ENCODE data around the gene BABAM2. TPM values are rescaled to one million over a fixed set of nuclear protein-coding genes. Genes with fewer than 3 reads are reported as not detected.

The BABAM2 gene
- polyA plus RNA-seq, 3 donors from 2014 or later: 52.4 to 89.2 (median 74.1) TPM

- H3K4me1 Mint-ChIP-seq: peaks cover 0 to 1% of the 10 kb centered on the region in 2 donors
- no peak overlapping the region for H3K4me3 Mint-ChIP-seq
- peaks cover 0 to 20% (median 11%) of the 10 kb centered on the region in 3 donors for H3K36me3 Mint-ChIP-seq
- no peaks in the 10 kb centered on the region for H3K9me3 Mint-ChIP-seq
- H3K27me3 Mint-ChIP-seq (ENCODE audit: low read depth in 3 of 3): no peaks in the 10 kb centered on the region
- no peak overlapping the region for H3K27ac Mint-ChIP-seq
- DNase-seq: no peak
Observed at GRCh38 chr2:28163028-28163427, 272.5 kb downstream of the BABAM2 start.

GRCh38 chr2:28163627-28164279 lies 273.2 kb downstream of the BABAM2 start:
- H3K4me1 Mint-ChIP-seq: peaks cover 0 to 1% of the 10 kb centered on the region in 2 donors
- no peaks in the 10 kb centered on the region for H3K27me3 Mint-ChIP-seq (ENCODE audit: low read depth in 3 of 3)
- H3K9me3 Mint-ChIP-seq: no peaks in the 10 kb centered on the region
- no peak overlapping the region for H3K27ac Mint-ChIP-seq
- H3K4me3 Mint-ChIP-seq: no peak overlapping the region
- DNase-seq: no peak
- peaks cover 0 to 15% (median 10%) of the 10 kb centered on the region in 3 donors for H3K36me3 Mint-ChIP-seq

GRCh38 chr2:28164280-28164801 lies 273.8 kb downstream of the BABAM2 start:
- H3K4me3 Mint-ChIP-seq: no peak overlapping the region
- H3K27ac Mint-ChIP-seq: no peak overlapping the region
- H3K36me3 Mint-ChIP-seq: peaks cover 0 to 9% (median 4%) of the 10 kb centered on the region in 3 donors
- no peaks in the 10 kb centered on the region for H3K9me3 Mint-ChIP-seq
- DNase-seq: no peak
- no peaks in the 10 kb centered on the region for H3K27me3 Mint-ChIP-seq (ENCODE audit: low read depth in 3 of 3)
- peaks cover 0 to 1% of the 10 kb centered on the region in 2 donors for H3K4me1 Mint-ChIP-seq

GRCh38 chr2:28165087-28165635 lies 274.6 kb downstream of the BABAM2 start:
- no peak overlapping the region for H3K4me3 Mint-ChIP-seq
- no peak for DNase-seq

GRCh38 chr2:28166956-28167355 lies 276.4 kb downstream of the BABAM2 start:
- Mint-ChIP-seq H3K9me3 (no peaks in the 10 kb centered on the region), H3K4me1 (peaks cover 0 to 1% of the 10 kb centered on the region in 2 donors), H3K27me3 (ENCODE audit: low read depth in 3 of 3) (no peaks in the 10 kb centered on the region), H3K36me3 (peaks cover 0 to 8% (median 4%) of the 10 kb centered on the region in 3 donors), H3K4me3 (no peak overlapping the region), H3K27ac (no peak overlapping the region)
- no peak for DNase-seq

More at GRCh38 chr2:28165087-28165635, 274.6 kb downstream of the BABAM2 start:
- Mint-ChIP-seq H3K36me3 (peaks cover 0 to 8% (median 4%) of the 10 kb centered on the region in 3 donors), H3K27me3 (ENCODE audit: low read depth in 3 of 3) (no peaks in the 10 kb centered on the region), H3K27ac (no peak overlapping the region), H3K4me1 (peaks cover 0 to 1% of the 10 kb centered on the region in 2 donors), H3K9me3 (no peaks in the 10 kb centered on the region)

- Mint-ChIP-seq H3K36me3 (peaks cover 0 to 8% (median 4%) of the 10 kb centered on the region in 3 donors), H3K4me3 (no peak overlapping the region), H3K27me3 (ENCODE audit: low read depth in 3 of 3) (no peaks in the 10 kb centered on the region), H3K9me3 (no peaks in the 10 kb centered on the region), H3K4me1 (peaks cover 0 to under 1% of the 10 kb centered on the region in 2 donors), H3K27ac (no peak overlapping the region)
- DNase-seq: no peak
Observed at GRCh38 chr2:28168376-28168775, 277.8 kb downstream of the BABAM2 start.

GRCh38 chr2:28169492-28169891 lies 279.0 kb downstream of the BABAM2 start:
- H3K27ac Mint-ChIP-seq: no peak overlapping the region
- H3K27me3 Mint-ChIP-seq (ENCODE audit: low read depth in 3 of 3): no peaks in the 10 kb centered on the region
- H3K9me3 Mint-ChIP-seq: no peaks in the 10 kb centered on the region
- H3K4me1 Mint-ChIP-seq: no peaks in the 10 kb centered on the region
- no peak overlapping the region for H3K4me3 Mint-ChIP-seq
- DNase-seq: no peak
- peaks cover 0 to 6% (median 4%) of the 10 kb centered on the region in 3 donors for H3K36me3 Mint-ChIP-seq

- H3K27ac Mint-ChIP-seq: no peak overlapping the region
- DNase-seq: no peak
- H3K4me3 Mint-ChIP-seq: no peak overlapping the region
- H3K4me1 Mint-ChIP-seq: no peaks in the 10 kb centered on the region
- H3K36me3 Mint-ChIP-seq: peaks cover 5 to 10% (median 6%) of the 10 kb centered on the region in 3 donors
- H3K9me3 Mint-ChIP-seq: peaks cover 5 to 16% (median 11%) of the 10 kb centered on the region in 6 donors
- H3K27me3 Mint-ChIP-seq (ENCODE audit: low read depth in 3 of 3): peaks cover 0 to 5% (median 2%) of the 10 kb centered on the region in 3 donors
Observed at GRCh38 chr2:28172114-28172898, 281.8 kb downstream of the BABAM2 start.

GRCh38 chr2:28173377-28173776 lies 282.8 kb downstream of the BABAM2 start:
- H3K4me1 Mint-ChIP-seq: no peaks in the 10 kb centered on the region
- H3K36me3 Mint-ChIP-seq: peaks cover 5 to 15% (median 6%) of the 10 kb centered on the region in 3 donors
- H3K4me3 Mint-ChIP-seq: no peak overlapping the region
- H3K9me3 Mint-ChIP-seq: peaks cover 5 to 20% (median 15%) of the 10 kb centered on the region in 6 donors
- DNase-seq: no peak
- no peak overlapping the region for H3K27ac Mint-ChIP-seq
- peaks cover 0 to 5% (median 2%) of the 10 kb centered on the region in 3 donors for H3K27me3 Mint-ChIP-seq (ENCODE audit: low read depth in 3 of 3)

GRCh38 chr2:28174211-28174610 lies 283.7 kb downstream of the BABAM2 start:
- Mint-ChIP-seq H3K4me1 (no peaks in the 10 kb centered on the region), H3K27ac (no peak overlapping the region), H3K9me3 (peaks cover 5 to 20% (median 15%) of the 10 kb centered on the region in 6 donors), H3K4me3 (no peak overlapping the region), H3K36me3 (peaks cover 5 to 15% (median 6%) of the 10 kb centered on the region in 3 donors), H3K27me3 (ENCODE audit: low read depth in 3 of 3) (peaks cover 0 to 5% (median 2%) of the 10 kb centered on the region in 3 donors)
- DNase-seq: no peak

- Mint-ChIP-seq H3K4me3 (no peak overlapping the region), H3K9me3 (peaks cover 6 to 20% (median 15%) of the 10 kb centered on the region in 6 donors), H3K27me3 (ENCODE audit: low read depth in 3 of 3) (peaks cover 0 to 5% (median 2%) of the 10 kb centered on the region in 3 donors), H3K4me1 (no peaks in the 10 kb centered on the region), H3K27ac (no peak overlapping the region), H3K36me3 (peaks cover 5 to 15% (median 6%) of the 10 kb centered on the region in 3 donors)
- DNase-seq: no peak
Observed at GRCh38 chr2:28175028-28175427, 284.5 kb downstream of the BABAM2 start.

GRCh38 chr2:28178946-28179345 lies 288.4 kb downstream of the BABAM2 start:
- no peak for DNase-seq
- Mint-ChIP-seq H3K9me3 (peaks cover 6 to 20% (median 15%) of the 10 kb centered on the region in 6 donors), H3K4me1 (no peaks in the 10 kb centered on the region), H3K27me3 (ENCODE audit: low read depth in 3 of 3) (peaks cover 0 to 5% (median 2%) of the 10 kb centered on the region in 3 donors), H3K36me3 (peaks cover 5 to 15% (median 6%) of the 10 kb centered on the region in 3 donors), H3K27ac (no peak overlapping the region), H3K4me3 (no peak overlapping the region)

GRCh38 chr2:28181801-28182200 lies 291.3 kb downstream of the BABAM2 start:
- H3K9me3 Mint-ChIP-seq: peaks cover 3 to 9% (median 8%) of the 10 kb centered on the region in 6 donors
- no peak overlapping the region for H3K4me3 Mint-ChIP-seq
- no peak for DNase-seq
- no peaks in the 10 kb centered on the region for H3K4me1 Mint-ChIP-seq
- peaks cover 0 to 2% (median 0%) of the 10 kb centered on the region in 3 donors for H3K27me3 Mint-ChIP-seq (ENCODE audit: low read depth in 3 of 3)
- H3K36me3 Mint-ChIP-seq: peaks cover 0 to 12% (median 5%) of the 10 kb centered on the region in 3 donors
- no peak overlapping the region for H3K27ac Mint-ChIP-seq
